ENCODE data around the gene TGM2. TPM values are rescaled to one million over a fixed set of nuclear protein-coding genes. Genes with fewer than 3 reads are reported as not detected.

The TGM2 gene
- total and polyA plus RNA-seq, 2 experiments from 2014 or later, result 119 to 275 TPM

- peak in 1 of 2 donors; percentile 20 for DNase-seq (ENCODE audit: low read depth in 1 of 2, low spot score in 1 of 2)
- no peak overlapping the region for H3K4me3 ChIP-seq
- peak overlapping the region; percentile 86 for H3K27ac ChIP-seq
- H3K36me3 ChIP-seq, result peaks cover 11% of the 10 kb centered on the region
- H3K27me3 ChIP-seq, result no peaks in the 10 kb centered on the region
- H3K4me1 ChIP-seq (ENCODE audit: low read depth), result peaks cover 18% of the 10 kb centered on the region
- TF ChIP-seq, protein P1, sequence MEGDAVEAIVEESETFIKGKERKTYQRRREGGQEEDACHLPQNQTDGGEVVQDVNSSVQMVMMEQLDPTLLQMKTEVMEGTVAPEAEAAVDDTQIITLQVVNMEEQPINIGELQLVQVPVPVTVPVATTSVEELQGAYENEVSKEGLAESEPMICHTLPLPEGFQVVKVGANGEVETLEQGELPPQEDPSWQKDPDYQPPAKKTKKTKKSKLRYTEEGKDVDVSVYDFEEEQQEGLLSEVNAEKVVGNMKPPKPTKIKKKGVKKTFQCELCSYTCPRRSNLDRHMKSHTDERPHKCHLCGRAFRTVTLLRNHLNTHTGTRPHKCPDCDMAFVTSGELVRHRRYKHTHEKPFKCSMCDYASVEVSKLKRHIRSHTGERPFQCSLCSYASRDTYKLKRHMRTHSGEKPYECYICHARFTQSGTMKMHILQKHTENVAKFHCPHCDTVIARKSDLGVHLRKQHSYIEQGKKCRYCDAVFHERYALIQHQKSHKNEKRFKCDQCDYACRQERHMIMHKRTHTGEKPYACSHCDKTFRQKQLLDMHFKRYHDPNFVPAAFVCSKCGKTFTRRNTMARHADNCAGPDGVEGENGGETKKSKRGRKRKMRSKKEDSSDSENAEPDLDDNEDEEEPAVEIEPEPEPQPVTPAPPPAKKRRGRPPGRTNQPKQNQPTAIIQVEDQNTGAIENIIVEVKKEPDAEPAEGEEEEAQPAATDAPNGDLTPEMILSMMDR (IDR thresholded peaks at IDR 0.05; ENCODE audit: low read depth, low read length), result no peak
- no peaks in the 10 kb centered on the region for H3K9me3 ChIP-seq (ENCODE audit: low read depth)
Observed at GRCh38 chr20:38143238-38143645, 21.8 kb downstream of the TGM2 start.

GRCh38 chr20:38141889-38142494 lies 23.1 kb downstream of the TGM2 start:
- Histone ChIP-seq H3K9me3 (ENCODE audit: low read depth) (no peaks in the 10 kb centered on the region), H3K36me3 (peaks cover 20% of the 10 kb centered on the region), H3K27ac (peak overlapping the region; percentile 86), H3K27me3 (no peaks in the 10 kb centered on the region), H3K4me3 (no peak overlapping the region), H3K4me1 (ENCODE audit: low read depth) (peaks cover 18% of the 10 kb centered on the region)
- DNase-seq (ENCODE audit: low read depth in 1 of 2, low spot score in 1 of 2), result no peak
- TF ChIP-seq, protein P1 (IDR thresholded peaks at IDR 0.05; ENCODE audit: low read depth, low read length), result no peak

DNA sequence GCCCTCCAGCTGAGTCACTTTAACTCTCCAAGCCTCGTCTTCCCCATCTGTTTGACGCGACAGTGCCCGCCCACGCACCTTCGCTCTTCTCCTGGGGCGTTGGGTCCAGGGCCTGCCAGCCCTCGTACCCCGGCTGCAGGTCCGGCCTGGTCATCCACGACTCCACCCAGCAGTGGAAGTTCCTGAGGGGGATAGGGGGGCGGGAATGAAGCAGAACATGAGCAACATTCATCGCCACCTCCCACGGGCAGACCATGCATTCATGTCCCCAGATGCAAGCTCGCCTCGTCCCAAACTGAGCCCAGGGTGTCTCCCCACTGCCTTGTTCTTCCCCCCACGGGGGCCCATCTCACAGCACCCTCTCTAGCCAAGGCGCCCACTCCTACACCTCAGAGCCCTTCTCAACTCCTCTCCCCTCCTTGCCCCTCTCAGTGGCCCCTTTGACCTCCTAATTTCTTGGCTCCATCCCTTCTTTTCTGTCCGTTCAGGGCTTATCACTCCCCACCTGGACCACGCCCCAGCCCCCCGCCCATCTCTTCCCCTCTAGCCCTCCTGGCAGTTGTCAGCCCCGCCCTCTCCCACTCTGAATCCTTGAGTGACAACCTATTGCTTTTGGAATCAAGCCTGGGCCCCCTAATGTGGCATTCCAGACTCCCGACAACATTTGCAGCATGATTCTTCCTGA lies 23.7 kb downstream of the TGM2 start:
- DNase-seq (ENCODE audit: low read depth in 1 of 2, low spot score in 1 of 2), result no peak
- Histone ChIP-seq H3K36me3 (peaks cover 21% of the 10 kb centered on the region), H3K27me3 (no peaks in the 10 kb centered on the region), H3K9me3 (ENCODE audit: low read depth) (no peaks in the 10 kb centered on the region), H3K27ac (no peak overlapping the region), H3K4me3 (no peak overlapping the region), H3K4me1 (ENCODE audit: low read depth) (peaks cover 18% of the 10 kb centered on the region)
- TF ChIP-seq, protein P1 (IDR thresholded peaks at IDR 0.05; ENCODE audit: low read depth, low read length), result no peak

DNA sequence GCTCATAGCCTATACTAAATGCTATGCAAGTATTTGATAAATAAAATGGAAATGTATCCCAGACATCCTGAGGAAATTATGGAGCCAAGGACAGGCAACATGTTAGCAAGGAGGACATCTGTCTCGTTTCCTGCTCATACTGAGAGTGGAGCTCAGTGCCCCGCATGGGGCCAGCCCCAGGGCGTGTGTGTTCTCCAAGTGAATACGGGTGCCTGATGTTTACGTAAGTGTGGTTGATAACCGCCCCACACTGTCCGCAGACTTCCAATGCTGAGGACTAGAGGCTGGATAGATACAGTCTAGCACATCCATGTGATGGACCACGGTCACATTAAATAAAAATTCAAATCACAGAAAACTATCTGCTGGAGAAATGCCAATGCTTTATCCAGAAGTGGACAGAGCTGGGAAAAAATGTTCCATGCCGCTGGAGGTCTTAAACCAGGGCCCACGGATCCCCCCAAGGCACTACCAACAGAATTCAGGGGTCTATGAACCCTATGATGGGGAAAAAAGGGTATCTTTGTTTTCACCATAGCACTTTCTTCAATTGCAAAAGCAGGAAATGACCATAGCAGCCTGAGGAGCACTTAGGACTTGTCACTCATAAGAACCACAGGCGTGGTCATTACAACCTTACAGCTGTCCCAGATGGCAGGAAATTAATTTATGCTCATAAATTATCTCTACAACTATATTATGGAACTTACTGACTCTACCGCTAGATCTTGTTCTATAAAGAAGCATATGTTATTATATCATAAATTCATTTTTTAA lies 24.9 kb downstream of the TGM2 start:
- TF ChIP-seq, protein P1 (IDR thresholded peaks at IDR 0.05; ENCODE audit: low read depth, low read length), result no peak
- H3K36me3 ChIP-seq, result peaks cover 21% of the 10 kb centered on the region
- H3K27ac ChIP-seq, result no peak overlapping the region

DNA sequence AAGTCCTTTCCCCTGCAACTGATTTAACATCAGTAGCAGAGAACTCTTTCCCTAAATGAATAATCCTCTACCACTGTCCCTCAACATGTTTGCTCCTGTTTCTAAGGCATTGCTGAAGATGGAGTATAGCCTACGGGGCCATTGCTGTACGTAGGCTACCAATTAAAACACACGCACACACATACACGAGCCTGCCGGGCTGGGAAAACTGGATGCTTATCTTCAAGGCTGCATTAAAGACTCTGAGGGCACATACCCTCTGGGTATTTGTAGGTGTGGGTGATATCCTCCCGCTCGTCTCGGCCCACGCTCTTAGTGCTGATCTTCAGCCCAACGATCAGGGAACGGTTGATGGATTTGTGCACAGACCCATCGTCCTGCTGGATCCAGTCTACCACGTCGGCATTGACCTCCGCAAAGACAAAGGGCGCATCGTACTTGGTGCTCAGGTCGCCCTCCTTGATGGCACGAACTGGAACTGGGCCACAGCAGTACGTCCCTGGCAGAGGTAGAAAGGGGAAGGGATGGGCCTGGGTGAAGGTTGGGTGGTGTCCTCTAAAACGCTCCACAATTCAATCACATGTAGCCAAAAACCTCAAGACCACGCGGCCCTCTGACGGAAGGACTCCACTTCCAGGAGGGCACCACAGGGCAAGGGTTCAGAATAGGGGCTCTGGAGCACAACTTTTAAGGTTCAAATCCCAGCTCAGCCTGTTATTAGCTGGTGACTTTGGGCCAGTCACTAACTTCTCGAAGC lies 25.7 kb downstream of the TGM2 start:
- DNase-seq (ENCODE audit: low read depth in 1 of 2, low spot score in 1 of 2), result no peak
- Histone ChIP-seq H3K4me3 (no peak overlapping the region), H3K4me1 (ENCODE audit: low read depth) (peaks cover 23% of the 10 kb centered on the region), H3K36me3 (peaks cover 21% of the 10 kb centered on the region), H3K27me3 (no peaks in the 10 kb centered on the region), H3K27ac (no peak overlapping the region), H3K9me3 (ENCODE audit: low read depth) (no peaks in the 10 kb centered on the region)
- TF ChIP-seq, protein P1 (IDR thresholded peaks at IDR 0.05; ENCODE audit: low read depth, low read length), result no peak

More for the DNA sequence above, 24.9 kb downstream of the TGM2 start:
- H3K27me3 ChIP-seq, result no peaks in the 10 kb centered on the region
- peak in 1 of 2 donors; percentile 37 for DNase-seq (ENCODE audit: low read depth in 1 of 2, low spot score in 1 of 2)
- peaks cover 18% of the 10 kb centered on the region for H3K4me1 ChIP-seq (ENCODE audit: low read depth)
- no peak overlapping the region for H3K4me3 ChIP-seq
- no peaks in the 10 kb centered on the region for H3K9me3 ChIP-seq (ENCODE audit: low read depth)

All from cardiac muscle cell (in vitro differentiated cells and primary cell).